HL-60/S4 treated with retinoic acid at 250 ng/mL for 4 days and 3 days (cell line): ENCODE results near the gene IVL.

Source experiments
- in situ Hi-C: fragments of 300-500 bp; cut with MboI; formaldehyde crosslinking; loops from 2 replicates; pipeline ENCODE4 v1.7.0; 2022; ENCODE audit warnings: low sequenced_read_pairs

The IVL gene

DNA sequence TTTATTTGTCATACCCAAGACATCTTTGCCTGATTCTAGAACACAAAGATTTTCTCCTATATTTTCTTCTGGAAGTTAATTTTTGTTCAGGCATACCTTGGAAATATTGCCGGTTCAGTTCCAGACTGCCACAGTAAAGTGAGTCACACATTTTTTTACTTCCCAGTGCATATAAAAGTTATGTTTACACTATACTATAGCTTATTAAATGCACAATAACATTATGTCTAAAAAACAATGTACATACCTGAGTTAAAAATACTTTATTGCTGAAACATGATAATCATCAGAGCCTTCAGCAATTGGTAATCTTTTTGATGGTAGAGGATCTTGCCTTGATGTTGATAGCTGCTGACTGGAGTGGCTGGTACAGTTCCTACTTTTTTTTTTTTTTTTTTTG lies 20.2 kb upstream of the IVL start:
- in situ Hi-C loops, result no loop called here

DNA sequence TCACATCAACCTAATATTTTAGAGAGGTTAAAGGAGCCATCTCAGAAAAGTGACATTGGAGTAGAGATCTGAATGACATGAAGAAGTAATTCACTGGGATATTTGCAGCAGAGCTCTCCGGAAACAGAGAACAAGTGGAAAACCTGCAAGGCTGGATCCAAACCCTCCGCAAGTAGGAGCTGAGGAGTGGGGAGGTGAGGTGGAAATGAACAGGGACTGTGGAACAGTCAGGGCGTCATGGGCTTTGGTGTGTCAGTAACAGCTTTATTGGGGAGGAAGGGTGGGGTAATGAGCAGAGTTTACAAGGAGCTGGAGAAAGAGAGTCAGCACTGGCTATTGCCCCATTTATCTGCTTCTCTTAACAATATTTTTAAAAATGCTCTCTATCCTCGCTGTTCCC lies 9.3 kb upstream of the IVL start:
- in situ Hi-C loops, result no loop called here

DNA sequence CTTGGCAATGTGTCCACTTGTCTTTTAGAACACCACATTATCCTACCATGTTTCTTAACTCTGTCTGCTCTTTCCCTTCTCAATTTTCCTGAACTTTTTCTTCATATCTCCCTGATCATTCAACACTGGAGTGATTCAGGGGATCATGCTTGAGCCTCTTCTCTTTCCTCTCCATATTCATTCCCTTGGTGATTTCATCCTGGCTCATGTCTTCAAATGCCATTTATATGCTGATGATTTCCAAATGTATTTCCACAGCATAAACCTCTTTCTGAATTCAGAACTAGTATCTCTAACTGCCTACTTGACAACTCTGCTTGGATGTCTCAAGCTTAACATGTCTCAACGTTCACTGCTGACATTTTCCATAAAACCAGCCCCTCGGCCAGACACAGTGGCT lies 8.5 kb upstream of the IVL start:
- in situ Hi-C loops, result no loop called here

GRCh38 chr1:152901631-152902030 lies 6.7 kb upstream of the IVL start:
- in situ Hi-C loops, result no loop called here

DNA sequence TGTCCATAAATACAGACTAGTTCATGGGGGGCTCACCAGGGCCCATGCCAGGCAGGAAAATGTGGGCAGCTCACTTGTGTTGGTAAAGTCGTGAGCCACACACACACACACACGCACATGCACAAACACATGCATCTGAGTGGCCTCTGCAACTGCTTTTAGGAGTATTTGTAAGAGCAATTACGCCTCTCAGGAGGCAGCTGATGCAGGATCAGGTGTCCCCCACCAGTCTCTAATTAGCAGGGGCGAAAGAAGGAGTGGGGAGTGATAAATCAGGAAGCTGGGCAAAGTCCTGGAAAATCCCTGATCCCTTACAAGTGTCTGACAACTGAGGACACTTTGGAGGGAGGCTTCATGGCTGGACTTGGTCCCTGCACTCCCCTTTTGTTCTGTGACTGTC lies 5.7 kb upstream of the IVL start:
- in situ Hi-C loops, result no loop called here

DNA sequence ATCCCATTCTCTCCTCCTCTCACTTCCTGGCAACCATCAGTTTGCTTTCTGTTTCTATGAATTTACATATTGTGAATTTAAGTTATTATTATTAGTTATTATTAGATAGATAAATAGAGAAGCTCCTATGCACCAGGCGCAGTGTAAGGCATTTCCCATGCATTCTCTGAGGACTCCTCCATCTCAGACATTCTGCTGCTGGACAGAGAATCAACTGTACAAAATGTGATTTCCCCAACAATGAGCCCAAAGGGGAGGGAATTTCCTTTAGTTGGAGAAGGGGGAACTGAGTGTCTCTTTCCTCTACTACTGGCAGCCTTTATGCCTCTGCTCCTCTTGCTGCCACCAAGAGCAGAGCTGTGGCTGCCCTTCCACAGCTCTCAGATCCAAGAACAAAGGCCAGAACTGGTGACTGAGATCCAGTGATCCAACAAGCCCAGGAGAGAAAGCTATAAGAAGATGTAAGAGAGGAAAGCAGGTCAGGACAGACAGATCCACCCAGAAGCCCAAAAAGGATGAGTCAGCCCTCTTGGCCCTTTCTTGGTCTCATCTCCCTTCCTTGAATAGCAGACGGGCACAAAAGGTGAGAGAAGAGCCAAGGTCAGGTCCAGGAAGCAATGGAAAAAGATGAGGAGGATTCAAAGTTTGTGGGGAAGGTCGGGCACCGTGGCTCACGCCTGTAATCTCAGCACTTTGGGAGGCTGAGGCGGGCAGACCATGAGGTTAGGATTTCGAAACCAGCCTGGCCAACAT lies 3.5 kb upstream of the IVL start:
- in situ Hi-C loops, result no loop called here

DNA sequence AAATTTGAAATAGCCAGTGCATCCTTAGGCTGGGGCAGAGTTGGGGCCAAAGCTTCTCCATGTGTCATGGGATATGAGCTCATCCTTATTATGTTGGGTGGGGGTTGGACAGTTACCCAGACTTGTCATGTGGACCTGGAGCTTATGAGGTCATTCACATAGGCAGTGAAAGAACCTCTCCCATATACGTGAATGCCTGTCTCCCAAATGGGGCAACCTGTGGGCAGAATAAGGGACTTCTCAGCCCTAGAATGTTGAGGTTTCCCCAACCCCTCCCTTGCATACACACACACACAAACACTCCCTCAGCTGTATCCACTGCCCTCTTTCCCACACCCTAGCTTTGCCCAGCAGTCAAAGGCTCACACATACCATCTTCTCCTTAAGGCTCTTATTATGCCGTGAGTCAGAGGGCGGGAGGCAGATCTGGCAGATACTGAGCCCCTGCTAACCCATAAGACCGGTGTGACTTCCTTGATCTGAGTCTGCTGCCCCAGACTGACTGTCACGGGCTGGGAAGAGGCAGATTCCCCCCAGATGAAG lies 2.3 kb upstream of the IVL start:
- in situ Hi-C loops, result no loop called here

- in situ Hi-C loops, result no loop called here
These were observed 860 bp downstream of the IVL start for GRCh38 chr1:152909206-152909605.

DNA sequence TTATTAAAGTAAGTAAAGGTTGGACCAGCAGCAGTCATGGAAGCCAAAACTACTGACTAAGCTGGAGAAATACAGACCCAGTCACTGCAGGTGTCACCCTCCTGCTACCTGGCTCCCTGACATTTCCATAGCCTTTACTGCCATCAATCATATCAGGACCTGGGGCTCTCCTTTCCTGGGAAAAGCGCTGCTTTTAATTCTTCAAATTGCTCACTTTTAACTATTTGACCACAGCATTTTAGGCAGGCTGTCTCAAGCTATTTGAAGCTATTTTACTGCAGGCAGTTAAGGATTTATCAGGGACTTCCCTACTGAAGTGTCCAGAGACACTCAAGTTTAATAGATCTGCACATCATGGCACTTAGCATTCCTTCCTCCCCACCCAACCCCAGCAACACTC lies 4.1 kb downstream of the IVL start:
- in situ Hi-C loops, result no loop called here

- in situ Hi-C loops, result no loop called here
These were observed 4.6 kb downstream of the IVL start for GRCh38 chr1:152912900-152913299.

- in situ Hi-C loops, result no loop called here
These were observed 9.4 kb downstream of the IVL start for GRCh38 chr1:152917794-152918193.

DNA sequence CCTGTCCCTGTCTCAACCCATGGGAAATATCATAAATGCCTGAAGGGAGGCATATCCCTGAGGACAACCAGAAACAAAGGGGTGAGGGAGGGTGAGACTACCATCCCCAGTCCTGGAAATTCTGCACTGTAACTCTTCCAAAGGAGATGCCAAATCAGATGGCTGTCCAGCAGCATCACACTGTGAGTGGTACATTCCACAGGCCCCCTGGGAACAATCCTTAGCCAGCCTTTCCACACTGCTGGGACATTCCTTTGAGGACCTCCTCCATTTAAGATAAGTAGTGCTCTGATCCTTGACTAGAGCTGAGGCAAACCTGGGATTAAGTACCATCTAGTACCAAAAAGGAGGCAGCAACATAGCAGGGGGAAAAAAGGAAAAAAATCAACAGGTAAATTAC lies 10.7 kb downstream of the IVL start:
- in situ Hi-C loops, result no loop called here

DNA sequence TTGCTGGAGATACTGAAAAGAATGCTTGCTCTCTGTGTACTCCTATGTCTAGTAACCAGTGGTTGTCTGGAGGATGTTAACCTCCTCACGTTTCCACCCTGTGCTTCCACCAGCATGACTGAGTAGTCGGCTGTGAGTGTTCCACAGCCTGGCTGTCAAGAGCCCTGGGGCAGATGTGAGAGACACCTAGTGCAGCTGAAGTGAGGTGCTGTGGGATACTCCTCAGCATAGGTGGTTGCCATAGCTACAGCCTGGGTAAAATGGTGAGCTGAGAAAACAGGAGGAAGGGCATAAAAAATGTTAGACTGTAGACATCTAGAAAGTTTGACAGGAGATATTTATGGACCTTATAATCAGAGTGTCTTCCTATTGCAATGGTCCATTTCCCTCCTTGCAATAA lies 15.8 kb downstream of the IVL start:
- in situ Hi-C loops, result no loop called here

- in situ Hi-C loops, result no loop called here
These were observed 17.7 kb downstream of the IVL start for GRCh38 chr1:152926091-152926490.

DNA sequence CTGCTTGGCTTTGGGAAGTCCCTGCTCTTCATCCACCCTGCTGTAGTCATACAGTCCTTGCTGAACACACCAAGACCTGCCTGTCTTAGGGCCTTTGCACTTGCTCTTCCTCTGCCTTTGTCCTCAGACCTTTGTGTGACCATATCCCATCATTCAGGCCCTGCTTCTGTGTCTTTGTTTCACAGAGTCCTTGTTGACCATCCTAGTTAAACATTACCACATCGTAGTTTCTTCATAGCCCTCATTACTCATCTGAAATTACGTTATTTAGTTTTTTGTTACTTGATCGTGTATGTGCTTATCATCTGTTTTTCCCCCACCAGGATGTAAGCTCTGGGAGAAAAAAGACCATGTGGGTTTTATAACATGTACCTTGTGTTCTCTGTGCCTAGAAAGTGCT lies 20.3 kb downstream of the IVL start:
- in situ Hi-C loops, result no loop called here

- in situ Hi-C loops, result no loop called here
These were observed 23.9 kb downstream of the IVL start for GRCh38 chr1:152932170-152932811.

GRCh38 chr1:152933196-152933595 lies 24.9 kb downstream of the IVL start:
- in situ Hi-C loops, result no loop called here

DNA sequence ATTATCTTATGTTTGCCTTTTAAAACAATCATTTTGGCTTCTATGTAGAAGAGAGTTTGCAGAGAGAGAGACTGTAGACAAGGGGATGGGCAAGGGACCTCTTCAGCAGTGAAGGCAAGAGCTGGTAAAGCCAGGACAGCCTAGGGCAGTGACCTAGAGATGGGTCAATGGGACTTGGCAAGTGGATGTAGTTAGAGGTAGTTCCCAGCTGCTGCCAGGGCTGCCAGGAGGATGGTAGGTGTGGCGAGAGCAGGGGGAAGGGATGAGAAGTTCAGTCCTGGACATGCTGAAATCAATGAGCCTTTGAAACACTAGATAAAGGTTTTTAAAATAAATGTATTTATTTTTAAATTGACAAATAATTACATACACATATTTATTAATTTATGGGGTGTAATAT lies 32.3 kb downstream of the IVL start:
- in situ Hi-C loops, result no loop called here

DNA sequence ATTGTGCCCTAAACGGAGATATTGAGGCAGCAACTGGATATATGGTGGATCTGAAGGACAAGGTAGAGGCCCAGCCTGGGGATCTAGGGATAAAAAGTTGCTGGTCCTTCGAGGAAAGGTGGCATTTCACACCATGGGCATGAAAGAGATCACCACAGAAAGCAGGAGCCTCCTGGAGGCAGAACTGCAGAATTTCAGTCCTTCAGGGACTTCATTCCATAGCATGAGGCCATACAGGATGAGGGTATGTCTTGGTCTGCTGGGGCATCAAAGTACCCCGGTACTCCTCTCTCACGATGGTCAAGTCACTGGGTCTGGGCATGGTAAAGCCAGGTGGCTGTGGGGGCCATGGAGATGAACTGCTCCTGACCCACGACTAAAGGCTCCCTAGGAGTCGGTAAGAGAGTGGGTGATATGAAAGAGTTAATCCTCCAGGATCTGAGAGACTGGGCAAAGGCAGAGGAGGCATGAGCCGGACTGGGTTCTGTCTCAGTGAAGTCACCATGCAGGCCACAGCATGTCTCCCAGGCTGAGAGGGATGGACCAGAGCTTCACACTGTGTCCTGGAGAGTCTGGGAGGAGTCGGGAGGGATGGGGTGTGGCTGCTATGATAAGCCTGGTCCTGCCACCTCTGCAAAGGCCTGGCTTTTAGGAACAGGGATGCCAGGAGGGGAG lies 32.8 kb downstream of the IVL start:
- in situ Hi-C loops, result no loop called here

- in situ Hi-C loops, result no loop called here
These were observed 33.8 kb downstream of the IVL start for GRCh38 chr1:152942161-152942560.

DNA sequence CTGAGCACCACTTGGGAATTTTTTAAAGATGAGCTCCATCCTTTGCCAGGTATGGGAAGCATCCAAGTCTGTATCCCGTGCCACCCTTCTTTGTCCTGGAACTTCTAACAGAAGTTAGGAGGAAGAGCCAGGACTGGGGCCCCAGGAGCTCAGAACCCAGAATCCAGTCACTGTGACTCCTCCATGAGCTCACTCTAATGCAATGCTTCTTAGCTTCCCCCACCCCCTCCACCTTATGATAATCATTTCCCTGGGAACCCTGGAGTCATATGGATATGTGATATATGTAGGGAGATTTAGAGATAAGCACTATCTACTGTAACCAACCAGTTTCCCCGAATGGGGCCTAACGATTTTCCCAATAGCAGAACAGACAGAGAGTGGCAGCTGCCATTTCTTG lies 37.9 kb downstream of the IVL start:
- in situ Hi-C loops, result no loop called here

- in situ Hi-C loops, result no loop called here
These were observed 38.4 kb downstream of the IVL start, which contains the start of gene SPRR5 for GRCh38 chr1:152946651-152947256. TSS of gene SPRR5 (plus strand) at chr1:152947206. CDS start at chr1:152948555, 1,349 bp downstream.
